CD4-positive, alpha-beta T cell treated with Interleukin-15 for 4 hours (primary cell): ENCODE measurements around the gene TMEM170A.
"Not testable (repeated sequence)": the region's sequence is repeated elsewhere in the genome, so short reads cannot be mapped to it uniquely, and the experiment has no call there.

Experiments
- DNase-seq: peaks from one replicate; pipeline ENCODE4 v3.0.0-alpha.2; 2020; ENCODE audit warnings: low spot score

TMEM170A gene

GRCh38 chr16:75481475-75481874, 17.0 kb upstream of the TMEM170A start:
- no peak for DNase-seq

GRCh38 chr16:75479421-75479990, 15.0 kb upstream of the TMEM170A start:
- no peak for DNase-seq

- DNase-seq, result no peak
These were observed 14.2 kb upstream of the TMEM170A start for GRCh38 chr16:75478480-75479345.

- no peak for DNase-seq
These were observed 13.4 kb upstream of the TMEM170A start for GRCh38 chr16:75477680-75478473.

GRCh38 chr16:75476817-75477216, 12.3 kb upstream of the TMEM170A start:
- no peak for DNase-seq

- DNase-seq, result no peak
These were observed 10.9 kb upstream of the TMEM170A start for GRCh38 chr16:75475420-75475847.

GRCh38 chr16:75472908-75473877, 8.7 kb upstream of the TMEM170A start:
- no peak for DNase-seq

GRCh38 chr16:75471723-75472633, 7.5 kb upstream of the TMEM170A start:
- peak; percentile 56 for DNase-seq

- DNase-seq, result no peak
These were observed 2.3 kb upstream of the TMEM170A start for GRCh38 chr16:75466760-75467159.

GRCh38 chr16:75463389-75464121, 934 bp downstream of the TMEM170A start:
- DNase-seq, result peak; percentile 8

GRCh38 chr16:75462806-75463205, 1.7 kb downstream of the TMEM170A start:
- peak; percentile 34 for DNase-seq

GRCh38 chr16:75461575-75461974, 2.9 kb downstream of the TMEM170A start:
- DNase-seq, result no peak

GRCh38 chr16:75460446-75460845, 4.0 kb downstream of the TMEM170A start:
- DNase-seq, result no peak

GRCh38 chr16:75459691-75460090, 4.8 kb downstream of the TMEM170A start:
- no peak for DNase-seq

- DNase-seq, result no peak
These were observed 6.0 kb downstream of the TMEM170A start for GRCh38 chr16:75458439-75458838.

- no peak for DNase-seq
These were observed 6.5 kb downstream of the TMEM170A start for GRCh38 chr16:75458029-75458428.

GRCh38 chr16:75457485-75458021, 6.9 kb downstream of the TMEM170A start:
- DNase-seq, result no peak

- DNase-seq, result no peak
These were observed 7.5 kb downstream of the TMEM170A start for GRCh38 chr16:75456971-75457370.

GRCh38 chr16:75456486-75456885, 8.0 kb downstream of the TMEM170A start:
- DNase-seq, result not testable (repeated sequence)
